Colon (tissue), 2 donors: ENCODE data around the gene PFN3.

ENCODE experiments used
- FAIRE-seq: peaks from 2 replicates; lab custom pipeline; 2012; peaks lifted over from hg19 to GRCh38; lab: Jason Lieb, UNC
- donor health status: control.
- donor health status: control.

The PFN3 gene

GRCh38 chr5:177359451-177359851, 41.0 kb downstream of the PFN3 start:
- FAIRE-seq: no peak

GRCh38 chr5:177358370-177358819, 42.1 kb downstream of the PFN3 start:
- no peak for FAIRE-seq

GRCh38 chr5:177357459-177358351, 42.8 kb downstream of the PFN3 start, which contains the start of gene RGS14:
TSS of gene RGS14 (plus strand) at chr5:177357924. CDS start at chr5:177358025, 101 bp downstream.
- FAIRE-seq: no peak

GRCh38 chr5:177357146-177357458, 43.4 kb downstream of the PFN3 start:
- FAIRE-seq: no peak

- no peak for FAIRE-seq
These were observed 43.7 kb downstream of the PFN3 start for GRCh38 chr5:177356746-177357145.

- FAIRE-seq: no peak
These were observed 44.6 kb downstream of the PFN3 start for GRCh38 chr5:177355868-177356168.

- FAIRE-seq: no peak
These were observed 45.1 kb downstream of the PFN3 start for GRCh38 chr5:177355162-177355867.

- FAIRE-seq: no peak
These were observed 45.8 kb downstream of the PFN3 start for GRCh38 chr5:177354711-177355110.

- no peak for FAIRE-seq
These were observed 46.2 kb downstream of the PFN3 start for GRCh38 chr5:177354256-177354655.

GRCh38 chr5:177353093-177353492, 47.4 kb downstream of the PFN3 start:
- no peak for FAIRE-seq

GRCh38 chr5:177351392-177352329, 48.8 kb downstream of the PFN3 start, which contains the start of gene LMAN2:
TSS of gene LMAN2 (minus strand) at chr5:177351668. CDS start at chr5:177351647, 21 bp downstream.
- FAIRE-seq: no peak

- no peak for FAIRE-seq
These were observed 49.6 kb downstream of the PFN3 start for GRCh38 chr5:177350776-177351391.
